Activated CD8-positive, alpha-beta memory T cell treated with anti-CD3 and anti-CD28 coated beads, Interleukin-2, amount 10 ng/mL, durations not matched to agents 7 days and 5 days (primary cell): Measurements from ENCODE around the gene MAP3K3. TPM values are rescaled to one million over a fixed set of nuclear protein-coding genes. Genes with fewer than 3 reads are reported as not detected.

ENCODE experiments used
- ATAC-seq: fragments of 150-1000 bp; cut with Tn5 transposase; one replicate; pipeline ENCODE4 v1.10.0; 2021; ENCODE audit warnings: moderate library complexity
- CTCF ChIA-PET: fragments of 350-600 bp; sonication (Branson Sonifier 250); formaldehyde crosslinking; loops from one replicate; lab custom pipeline; 2021; ENCODE audit warnings: antibody characterized with exemption; lab: Charles Lee
- DNase-seq: peaks from one replicate; pipeline ENCODE4 v3.0.0-alpha.2; 2020
- H3K27ac Mint-ChIP-seq: one replicate; pipeline ENCODE4 v1.8.0; 2021; ENCODE audit warnings: mild to moderate bottlenecking, mixed read lengths
- H3K27me3 Mint-ChIP-seq: one replicate; pipeline ENCODE4 v1.8.0; 2021; ENCODE audit warnings: mixed read lengths
- H3K36me3 Mint-ChIP-seq: one replicate; pipeline ENCODE4 v1.8.0; 2021; ENCODE audit warnings: mild to moderate bottlenecking, mixed read lengths
- H3K4me1 Mint-ChIP-seq: one replicate; pipeline ENCODE4 v1.8.0; 2021; ENCODE audit warnings: mixed read lengths
- H3K4me3 Mint-ChIP-seq: one replicate; pipeline ENCODE4 v1.8.0; 2021; ENCODE audit warnings: mild to moderate bottlenecking, moderate library complexity, mixed read lengths
- H3K9me3 Mint-ChIP-seq: one replicate; pipeline ENCODE4 v1.8.0; 2022; ENCODE audit warnings: low read depth, mixed read lengths
- total RNA-seq, 2 experiments: library from RNA; stranded (reverse); gene quantifications; one replicate each; pipeline ENCODE4 v1.2.3, GENCODE V29; 2021

MAP3K3 gene
- total RNA-seq, 2 experiments from 2014 or later: 29.0 to 36.5 TPM

DNA sequence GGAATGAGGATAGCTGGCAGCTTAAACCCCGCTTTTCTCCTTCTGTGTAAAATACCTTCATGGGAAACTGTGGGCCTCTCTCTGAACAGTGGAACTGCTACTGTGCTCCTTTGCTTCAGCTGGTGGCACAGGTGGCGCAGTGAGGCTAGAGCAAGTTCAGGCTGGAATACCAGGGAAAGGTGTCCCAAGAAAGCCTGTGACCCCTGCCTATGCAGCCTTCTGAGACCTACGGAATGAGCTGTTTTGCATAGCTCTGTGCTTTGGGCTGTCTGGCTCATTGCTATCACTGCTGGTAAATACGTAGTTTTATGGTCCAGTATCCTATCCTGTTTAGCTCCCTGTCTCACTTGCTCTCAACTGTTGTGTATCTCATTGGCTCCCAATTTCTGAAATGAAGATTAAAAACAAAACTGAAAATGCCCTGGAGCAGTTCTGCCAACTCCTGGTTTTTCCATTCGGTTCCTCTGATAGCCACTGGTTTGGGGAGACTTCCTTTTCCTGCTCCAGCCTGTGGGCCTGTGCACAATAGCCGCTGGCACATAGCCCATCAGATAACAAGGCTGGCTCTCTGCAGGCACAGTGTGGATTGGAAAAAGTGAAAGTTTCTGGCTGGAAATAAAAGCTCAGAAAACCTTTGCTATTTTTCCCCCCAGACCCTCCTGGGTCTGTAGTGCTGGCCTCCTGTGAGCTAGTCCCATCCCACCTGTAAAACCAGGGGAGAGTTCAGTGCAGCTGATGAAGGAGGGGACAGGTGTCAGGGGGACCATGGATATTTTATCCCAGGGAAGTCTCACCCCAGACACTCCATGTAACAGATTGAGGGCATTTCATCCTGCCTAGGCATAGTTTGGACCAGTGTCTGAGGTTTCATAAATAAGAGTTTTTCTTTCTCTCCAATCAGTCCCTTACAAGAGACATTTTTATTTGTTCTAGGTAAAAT lies 53.7 kb downstream of the MAP3K3 start:
- Mint-ChIP-seq H3K36me3 (peaks cover 5% of the 10 kb centered on the region), H3K4me3 (no peak overlapping the region), H3K9me3 (no peaks in the 10 kb centered on the region), H3K27me3 (no peaks in the 10 kb centered on the region), H3K4me1 (no peaks in the 10 kb centered on the region), H3K27ac (no peak overlapping the region)
- no peak for DNase-seq
- ATAC-seq: peak; percentile 9
- CTCF ChIA-PET: interaction anchor here (1.5 kb wide), 1 partner anchor 12 kb away, joined by 3 read pairs; no protein-coding TSS in a partner anchor

GRCh38 chr17:63676584-63676983 lies 54.4 kb downstream of the MAP3K3 start:
- CTCF ChIA-PET: interaction anchor here (1.5 kb wide), 1 partner anchor 13 kb away, joined by 3 read pairs; no protein-coding TSS in a partner anchor
- Mint-ChIP-seq H3K27ac (no peak overlapping the region), H3K4me3 (no peak overlapping the region), H3K27me3 (no peaks in the 10 kb centered on the region), H3K36me3 (peaks cover 6% of the 10 kb centered on the region), H3K9me3 (no peaks in the 10 kb centered on the region), H3K4me1 (no peaks in the 10 kb centered on the region)
- no peak for DNase-seq
- no peak for ATAC-seq

GRCh38 chr17:63679214-63679613 lies 57.0 kb downstream of the MAP3K3 start:
- CTCF ChIA-PET: interaction anchor here (2.4 kb wide), 1 partner anchor 254 kb away, joined by 7 read pairs; no protein-coding TSS in a partner anchor
- Mint-ChIP-seq H3K4me3 (no peak overlapping the region), H3K4me1 (no peaks in the 10 kb centered on the region), H3K27me3 (no peaks in the 10 kb centered on the region), H3K27ac (no peak overlapping the region), H3K9me3 (no peaks in the 10 kb centered on the region), H3K36me3 (peaks cover 7% of the 10 kb centered on the region)
- no peak for DNase-seq
- no peak for ATAC-seq

GRCh38 chr17:63680700-63681099 lies 58.5 kb downstream of the MAP3K3 start:
- H3K27ac Mint-ChIP-seq: no peak overlapping the region

GRCh38 chr17:63681530-63681929 lies 59.3 kb downstream of the MAP3K3 start:
- no peaks in the 10 kb centered on the region for H3K27me3 Mint-ChIP-seq
- ATAC-seq: no peak
- no peaks in the 10 kb centered on the region for H3K9me3 Mint-ChIP-seq
- H3K27ac Mint-ChIP-seq: no peak overlapping the region
- CTCF ChIA-PET: interaction anchor here (0.9 to 1.2 kb wide), 3 partner anchors 17 to 275 kb away, joined by 3 read pairs; no protein-coding TSS in a partner anchor
- H3K4me1 Mint-ChIP-seq: no peaks in the 10 kb centered on the region
- peaks cover 10% of the 10 kb centered on the region for H3K36me3 Mint-ChIP-seq
- no peak for DNase-seq
- no peak overlapping the region for H3K4me3 Mint-ChIP-seq

More at GRCh38 chr17:63680700-63681099, 58.5 kb downstream of the MAP3K3 start:
- Mint-ChIP-seq H3K36me3 (peaks cover 9% of the 10 kb centered on the region), H3K4me3 (no peak overlapping the region), H3K4me1 (no peaks in the 10 kb centered on the region), H3K9me3 (no peaks in the 10 kb centered on the region), H3K27me3 (no peaks in the 10 kb centered on the region)
- CTCF ChIA-PET: interaction anchor here (1.1 to 2.4 kb wide), 2 partner anchors 18 to 255 kb away, joined by 4 to 7 read pairs; no protein-coding TSS in a partner anchor
- ATAC-seq: no peak
- no peak for DNase-seq

- ATAC-seq: no peak
- H3K27ac Mint-ChIP-seq: no peak overlapping the region
- DNase-seq: no peak
- no peaks in the 10 kb centered on the region for H3K9me3 Mint-ChIP-seq
- H3K36me3 Mint-ChIP-seq: peaks cover 10% of the 10 kb centered on the region
- CTCF ChIA-PET: interaction anchor here (0.9 to 1.3 kb wide), 4 partner anchors 13 to 166 kb away, joined by 3 read pairs; no protein-coding TSS in a partner anchor
- H3K27me3 Mint-ChIP-seq: no peaks in the 10 kb centered on the region
- H3K4me3 Mint-ChIP-seq: no peak overlapping the region
- H3K4me1 Mint-ChIP-seq: no peaks in the 10 kb centered on the region
Measured at GRCh38 chr17:63682441-63682840, 60.2 kb downstream of the MAP3K3 start.

- H3K27me3 Mint-ChIP-seq: no peaks in the 10 kb centered on the region
- H3K4me1 Mint-ChIP-seq: no peaks in the 10 kb centered on the region
- CTCF ChIA-PET: interaction anchor here (0.6 to 1.3 kb wide), 4 partner anchors 12 to 166 kb away, joined by 3 to 4 read pairs (median 3); no protein-coding TSS in a partner anchor
- DNase-seq (no peak), ATAC-seq (no peak)
- no peak overlapping the region for H3K27ac Mint-ChIP-seq
- no peak overlapping the region for H3K4me3 Mint-ChIP-seq
- H3K36me3 Mint-ChIP-seq: peaks cover 10% of the 10 kb centered on the region
- H3K9me3 Mint-ChIP-seq: no peaks in the 10 kb centered on the region
Measured at GRCh38 chr17:63682981-63683380, 60.8 kb downstream of the MAP3K3 start.

DNA sequence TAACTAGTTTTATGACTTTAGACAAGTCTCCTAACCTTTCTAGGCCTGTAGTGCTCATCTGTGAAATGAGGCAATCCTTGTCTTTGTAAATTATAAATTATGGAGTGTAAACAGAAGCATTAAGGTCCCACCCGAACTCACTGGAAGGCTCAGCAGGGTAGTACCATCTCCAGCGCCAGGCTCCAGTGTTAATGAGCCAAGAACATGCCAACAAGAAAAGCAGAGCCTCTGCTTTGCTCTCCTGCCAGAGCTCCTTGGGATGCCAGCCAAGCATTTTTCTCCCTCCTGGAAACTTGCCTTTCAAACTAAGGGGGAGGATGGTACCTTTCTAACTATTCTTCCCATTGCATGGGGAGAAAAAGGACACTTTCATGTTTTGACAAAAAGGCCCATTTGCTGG lies 62.8 kb downstream of the MAP3K3 start:
- CTCF ChIA-PET: interaction anchor here (1.3 to 1.4 kb wide), 2 partner anchors 13 to 99 kb away, joined by 3 to 4 read pairs; no protein-coding TSS in a partner anchor
- no peak overlapping the region for H3K27ac Mint-ChIP-seq
- no peak overlapping the region for H3K4me3 Mint-ChIP-seq
- peaks cover 10% of the 10 kb centered on the region for H3K36me3 Mint-ChIP-seq
- no peaks in the 10 kb centered on the region for H3K4me1 Mint-ChIP-seq
- ATAC-seq (no peak), DNase-seq (no peak)
- H3K9me3 Mint-ChIP-seq: no peaks in the 10 kb centered on the region
- no peaks in the 10 kb centered on the region for H3K27me3 Mint-ChIP-seq

DNA sequence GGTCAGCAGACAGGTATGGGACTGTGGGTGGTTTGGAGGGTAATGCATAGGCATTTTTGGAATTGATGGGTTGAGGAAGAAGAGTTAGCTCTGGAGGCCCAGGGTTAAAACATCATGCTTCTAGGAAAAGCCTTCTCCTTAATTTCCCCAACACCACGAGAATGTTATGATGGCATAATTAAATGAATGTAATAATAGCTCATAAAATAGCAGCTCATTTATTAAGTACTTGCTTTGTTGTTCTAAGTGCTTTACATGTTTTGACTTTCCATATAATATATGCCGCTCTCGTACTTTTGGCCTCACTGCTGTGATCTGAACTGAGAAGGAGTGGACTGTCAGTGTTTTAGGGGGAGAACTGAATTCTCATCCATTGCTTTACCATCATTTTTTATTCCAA lies 63.4 kb downstream of the MAP3K3 start:
- H3K4me3 Mint-ChIP-seq: no peak overlapping the region
- peaks cover 11% of the 10 kb centered on the region for H3K36me3 Mint-ChIP-seq
- no peaks in the 10 kb centered on the region for H3K9me3 Mint-ChIP-seq
- H3K4me1 Mint-ChIP-seq: no peaks in the 10 kb centered on the region
- DNase-seq: no peak
- H3K27ac Mint-ChIP-seq: no peak overlapping the region
- no peaks in the 10 kb centered on the region for H3K27me3 Mint-ChIP-seq
- ATAC-seq: no peak
- CTCF ChIA-PET: interaction anchor here (1.3 to 1.4 kb wide), 2 partner anchors 12 to 99 kb away, joined by 3 to 4 read pairs; no protein-coding TSS in a partner anchor

DNA sequence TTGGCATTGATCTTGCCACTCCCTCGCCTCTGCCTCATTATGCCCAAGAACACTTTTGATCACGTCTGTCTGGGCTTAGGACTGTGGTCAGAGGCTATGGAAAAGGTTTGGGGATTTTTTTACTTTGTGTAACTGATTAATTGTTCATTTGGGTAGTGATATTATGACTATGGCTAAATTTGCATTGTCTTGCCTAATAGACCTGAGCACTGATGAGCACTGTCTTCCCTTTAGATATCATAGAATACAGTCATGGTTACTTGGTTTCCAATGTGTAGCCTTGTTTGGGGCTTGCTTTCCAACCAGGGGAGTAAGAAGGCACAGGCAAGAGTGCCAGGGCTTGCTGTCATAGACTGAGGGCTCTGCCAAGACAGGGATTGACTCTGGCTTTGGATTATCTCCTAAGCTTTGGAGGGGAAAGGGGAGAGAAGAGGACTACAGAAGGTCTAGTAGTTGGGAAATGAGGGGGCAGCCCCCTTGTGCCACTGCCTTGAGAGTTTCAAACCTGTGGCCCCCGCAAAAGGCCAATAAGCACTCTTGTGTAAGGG lies 64.0 kb downstream of the MAP3K3 start:
- Mint-ChIP-seq H3K9me3 (no peaks in the 10 kb centered on the region), H3K4me3 (no peak overlapping the region), H3K4me1 (no peaks in the 10 kb centered on the region), H3K36me3 (peaks cover 11% of the 10 kb centered on the region), H3K27ac (no peak overlapping the region), H3K27me3 (no peaks in the 10 kb centered on the region)
- CTCF ChIA-PET: interaction anchor here (1.4 kb wide), 1 partner anchor 98 kb away, joined by 3 read pairs; no protein-coding TSS in a partner anchor
- no peak for DNase-seq
- ATAC-seq: no peak

- no peak for DNase-seq
- no peak overlapping the region for H3K27ac Mint-ChIP-seq
- H3K27me3 Mint-ChIP-seq: no peaks in the 10 kb centered on the region
- no peak overlapping the region for H3K4me3 Mint-ChIP-seq
- peaks cover 3% of the 10 kb centered on the region for H3K4me1 Mint-ChIP-seq
- CTCF ChIA-PET: no interaction called here
- peaks cover 8% of the 10 kb centered on the region for H3K36me3 Mint-ChIP-seq
- no peak for ATAC-seq
- no peaks in the 10 kb centered on the region for H3K9me3 Mint-ChIP-seq
Measured at GRCh38 chr17:63688396-63689020, 66.3 kb downstream of the MAP3K3 start.

DNA sequence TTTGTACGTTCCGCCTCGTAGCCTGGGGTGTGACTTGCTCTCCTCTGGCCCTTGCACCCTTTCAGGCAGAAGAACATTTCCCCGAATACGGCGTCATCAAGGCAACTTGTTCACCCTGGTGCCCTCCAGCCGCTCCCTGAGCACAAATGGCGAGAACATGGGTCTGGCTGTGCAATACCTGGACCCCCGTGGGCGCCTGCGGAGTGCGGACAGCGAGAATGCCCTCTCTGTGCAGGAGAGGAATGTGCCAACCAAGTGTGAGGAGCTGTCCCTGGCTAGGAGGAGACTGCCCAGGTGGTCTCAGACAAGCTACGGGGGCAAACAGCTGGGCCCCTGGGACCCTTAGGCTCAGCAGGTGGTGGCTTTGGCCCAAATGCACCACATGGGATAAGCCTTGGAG lies 67.3 kb downstream of the MAP3K3 start:
- Mint-ChIP-seq H3K36me3 (peaks cover 5% of the 10 kb centered on the region), H3K9me3 (no peaks in the 10 kb centered on the region), H3K27me3 (no peaks in the 10 kb centered on the region), H3K4me3 (no peak overlapping the region), H3K4me1 (peaks cover 5% of the 10 kb centered on the region), H3K27ac (no peak overlapping the region)
- ATAC-seq (no peak), DNase-seq (no peak)
- CTCF ChIA-PET: no interaction called here
